ENCODE data around the gene NXF3.
"Not testable (repeated sequence)": the region's sequence is repeated elsewhere in the genome, so short reads cannot be mapped to it uniquely, and the experiment has no call there.

DNA sequence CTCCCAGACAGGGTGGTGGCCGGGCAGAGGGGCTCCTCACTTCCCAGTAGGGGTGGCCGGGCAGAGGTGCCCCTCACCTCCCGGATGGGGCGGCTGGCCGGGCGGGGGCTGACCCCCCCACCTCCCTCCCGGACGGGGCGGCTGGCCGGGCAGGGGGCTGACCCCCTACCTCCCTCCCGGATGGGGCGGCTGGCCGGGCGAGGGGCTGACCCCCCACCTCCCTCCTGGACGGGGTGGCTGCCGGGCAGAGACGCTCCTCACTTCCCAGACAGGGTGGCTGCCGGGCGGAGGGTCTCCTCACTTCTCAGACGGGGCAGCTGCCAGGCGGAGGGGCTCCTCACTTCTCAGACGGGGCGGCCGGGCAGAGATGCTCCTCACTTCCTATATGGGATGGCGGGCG, 11.4 kb upstream of the NXF3 start:
- TF ChIP-seq, protein P1, sequence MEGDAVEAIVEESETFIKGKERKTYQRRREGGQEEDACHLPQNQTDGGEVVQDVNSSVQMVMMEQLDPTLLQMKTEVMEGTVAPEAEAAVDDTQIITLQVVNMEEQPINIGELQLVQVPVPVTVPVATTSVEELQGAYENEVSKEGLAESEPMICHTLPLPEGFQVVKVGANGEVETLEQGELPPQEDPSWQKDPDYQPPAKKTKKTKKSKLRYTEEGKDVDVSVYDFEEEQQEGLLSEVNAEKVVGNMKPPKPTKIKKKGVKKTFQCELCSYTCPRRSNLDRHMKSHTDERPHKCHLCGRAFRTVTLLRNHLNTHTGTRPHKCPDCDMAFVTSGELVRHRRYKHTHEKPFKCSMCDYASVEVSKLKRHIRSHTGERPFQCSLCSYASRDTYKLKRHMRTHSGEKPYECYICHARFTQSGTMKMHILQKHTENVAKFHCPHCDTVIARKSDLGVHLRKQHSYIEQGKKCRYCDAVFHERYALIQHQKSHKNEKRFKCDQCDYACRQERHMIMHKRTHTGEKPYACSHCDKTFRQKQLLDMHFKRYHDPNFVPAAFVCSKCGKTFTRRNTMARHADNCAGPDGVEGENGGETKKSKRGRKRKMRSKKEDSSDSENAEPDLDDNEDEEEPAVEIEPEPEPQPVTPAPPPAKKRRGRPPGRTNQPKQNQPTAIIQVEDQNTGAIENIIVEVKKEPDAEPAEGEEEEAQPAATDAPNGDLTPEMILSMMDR (IDR thresholded peaks at IDR 0.05; ENCODE audit: insufficient read depth, low read length, poor library complexity, severe bottlenecking): not testable (repeated sequence)
- TF ChIP-seq EZH2phosphoT487 (conservative IDR thresholded peaks at IDR 0.05; ENCODE audit: low read length): not testable (repeated sequence)
